DND-41 (cell line): ENCODE results near the gene DNAJB1.

ENCODE experiments used
- CTCF ChIP-seq: IDR thresholded peaks from 2 replicates; pipeline ENCODE4 v1.5.1; 2012; ENCODE audit warnings: borderline replicate concordance, low read length, moderate library complexity, mild to moderate bottlenecking; ENCODE audit not compliant: poor library complexity, severe bottlenecking; ENCODE audit errors: extremely low read depth
- EZH2 ChIP-seq: IDR thresholded peaks from 3 replicates; pipeline ENCODE4 v1.6.1; 2012; ENCODE audit warnings: borderline replicate concordance, low read depth, mild to moderate bottlenecking, moderate library complexity, low read length, inconsistent platforms; ENCODE audit not compliant: severe bottlenecking

- no peak for TF ChIP-seq CTCF
- no peak for TF ChIP-seq EZH2
These were observed 35.7 kb upstream of the DNAJB1 start for GRCh38 chr19:14553939-14554243.
